ENCODE measurements around the gene RGS3. TPM values are rescaled to one million over a fixed set of nuclear protein-coding genes. Genes with fewer than 3 reads are reported as not detected.

The RGS3 gene
- polyA plus RNA-seq, 3 donors = 41.4 to 49.8 (median 45.1) TPM

- DNase-seq (ENCODE audit: extremely low read depth in 1 of 11, low read depth in 9 of 11, low spot score in 4 of 11) = no peak
These were observed 153.3 kb downstream of the RGS3 start for GRCh38 chr9:113616621-113617496.

DNA sequence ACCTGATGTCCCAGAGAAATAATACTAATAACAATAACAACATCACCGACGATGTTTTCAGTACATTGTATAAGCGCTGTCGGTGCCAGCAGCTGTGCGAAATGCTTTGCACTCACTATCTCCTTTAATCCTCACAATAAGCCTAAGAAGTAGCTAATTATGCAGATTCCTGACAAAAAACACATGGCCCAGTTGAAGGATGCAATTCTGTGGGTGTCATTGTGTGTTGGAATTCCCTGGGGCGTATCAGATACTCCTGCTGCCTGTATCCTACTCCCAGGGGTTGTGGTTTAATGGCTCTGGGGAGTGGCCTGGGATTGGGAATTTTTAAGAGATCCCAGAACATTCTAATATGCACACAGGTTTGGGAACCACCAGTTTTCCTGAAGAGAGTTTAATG is 154.0 kb downstream of the RGS3 start:
- DNase-seq (ENCODE audit: extremely low read depth in 1 of 11, low read depth in 9 of 11, low spot score in 4 of 11) = no peak

- DNase-seq (ENCODE audit: extremely low read depth in 1 of 11, low read depth in 9 of 11, low spot score in 4 of 11) = no peak
These were observed 155.4 kb downstream of the RGS3 start for GRCh38 chr9:113618836-113619490.

GRCh38 chr9:113619491-113620376 is 156.2 kb downstream of the RGS3 start:
- no peak for DNase-seq (ENCODE audit: extremely low read depth in 1 of 11, low read depth in 9 of 11, low spot score in 4 of 11)

DNA sequence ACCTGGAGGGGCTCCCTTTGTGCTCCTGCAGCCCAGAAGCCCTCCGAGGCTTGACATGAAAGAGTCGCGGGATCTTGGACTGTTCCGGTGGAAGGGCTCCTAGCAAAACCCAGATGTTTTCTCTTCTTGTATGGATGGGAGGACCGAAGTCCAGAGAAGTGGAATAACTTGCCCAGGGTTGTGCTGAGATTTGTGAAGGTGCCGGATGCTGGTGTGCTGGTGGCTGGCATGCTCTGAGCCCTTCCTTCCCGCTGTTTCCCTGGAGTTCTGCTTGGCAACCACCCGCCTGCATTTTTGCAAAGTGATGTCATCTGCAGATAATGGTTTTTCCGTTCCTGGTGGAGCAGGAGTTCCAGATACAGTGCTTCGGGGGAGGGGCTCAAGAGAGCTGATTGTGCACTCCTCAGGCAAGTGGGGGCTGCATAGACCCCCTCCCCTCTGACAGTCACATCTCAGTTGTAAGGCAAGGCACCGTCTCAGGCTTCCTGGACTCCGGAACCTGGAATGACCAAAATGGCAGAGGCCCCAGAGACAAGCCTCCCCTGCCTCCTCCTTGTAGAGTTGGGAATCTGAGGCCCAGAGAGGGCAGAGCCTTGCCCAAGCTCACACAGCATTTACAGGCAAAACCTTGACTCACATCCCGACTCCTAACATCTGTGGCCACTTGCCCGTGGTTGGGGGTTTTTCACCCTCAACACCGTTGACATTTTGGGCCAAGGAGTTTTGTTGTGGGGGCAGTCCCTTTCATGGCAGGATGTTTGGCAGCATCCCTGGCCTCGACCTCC is 157.0 kb downstream of the RGS3 start:
- peak in 9 of 11 donors; percentile 69 to 92 (median 82) for DNase-seq (ENCODE audit: extremely low read depth in 1 of 11, low read depth in 9 of 11, low spot score in 4 of 11)

GRCh38 chr9:113621309-113621791 is 157.8 kb downstream of the RGS3 start:
- DNase-seq (ENCODE audit: extremely low read depth in 1 of 11, low read depth in 9 of 11, low spot score in 4 of 11) = peak in 2 of 11 donors; percentile 54 to 63

DNA sequence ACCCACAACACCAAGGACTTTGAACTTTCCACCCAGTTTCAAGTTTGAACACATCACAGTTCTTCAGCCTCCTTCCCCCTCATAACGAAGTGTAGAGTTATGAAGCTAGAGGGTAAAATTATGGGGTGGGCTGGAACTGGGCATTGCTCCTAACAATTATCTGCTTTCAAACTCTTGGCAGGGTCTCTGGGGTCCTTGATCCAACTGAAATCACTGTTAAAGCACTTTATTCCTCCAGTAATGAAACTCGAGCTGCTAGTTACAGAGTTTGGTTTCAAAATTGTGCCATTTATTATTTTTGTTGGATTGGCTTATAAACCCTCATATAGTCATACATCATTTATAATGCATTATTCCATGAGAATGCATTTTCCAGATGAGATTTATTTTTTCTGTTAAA is 158.5 kb downstream of the RGS3 start:
- DNase-seq (ENCODE audit: extremely low read depth in 1 of 11, low read depth in 9 of 11, low spot score in 4 of 11) = no peak

DNA sequence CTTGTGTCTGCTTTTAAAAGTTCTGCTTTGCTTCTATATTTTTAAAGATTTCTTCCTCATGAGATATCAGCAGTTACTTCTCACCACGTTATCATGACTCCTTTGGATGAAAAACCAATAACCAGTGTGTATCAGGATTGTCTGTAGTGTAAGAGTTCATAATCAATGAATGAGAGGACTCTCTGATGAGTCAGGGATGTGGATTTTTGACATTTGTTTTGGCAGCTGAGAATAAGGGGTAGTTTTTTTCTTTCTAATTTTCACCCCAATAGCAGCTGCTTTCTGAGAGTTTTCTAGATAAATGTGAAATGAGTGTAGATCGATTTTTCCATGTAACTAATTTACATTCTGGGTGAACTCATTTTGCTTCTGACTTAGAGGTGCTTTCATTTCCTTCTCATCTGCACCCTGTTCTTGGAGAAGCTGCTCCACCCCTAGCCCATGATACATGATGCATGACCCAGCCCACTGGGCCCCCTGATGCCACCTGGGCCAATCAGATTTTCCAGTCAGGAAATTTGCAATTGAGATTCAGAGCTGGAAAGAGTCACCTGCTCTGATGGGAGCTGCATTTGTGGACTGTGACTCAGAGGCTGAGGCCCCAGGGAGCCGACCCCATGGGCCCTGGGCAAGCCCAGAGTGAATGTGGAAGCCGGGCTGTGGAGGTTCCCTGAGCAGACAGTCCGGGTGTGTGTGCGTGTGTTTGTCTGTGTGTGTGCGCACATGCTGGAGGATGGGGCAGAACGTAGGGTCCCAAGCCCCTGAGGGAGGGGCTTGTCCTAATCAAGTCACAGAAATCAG is 159.3 kb downstream of the RGS3 start:
- peak in 1 of 11 donors; percentile 43 for DNase-seq (ENCODE audit: extremely low read depth in 1 of 11, low read depth in 9 of 11, low spot score in 4 of 11)

GRCh38 chr9:113623851-113624485 is 160.4 kb downstream of the RGS3 start:
- no peak for DNase-seq (ENCODE audit: extremely low read depth in 1 of 11, low read depth in 9 of 11, low spot score in 4 of 11)

GRCh38 chr9:113624721-113625120 is 161.2 kb downstream of the RGS3 start:
- DNase-seq (ENCODE audit: extremely low read depth in 1 of 11, low read depth in 9 of 11, low spot score in 4 of 11) = no peak

- no peak for DNase-seq (ENCODE audit: extremely low read depth in 1 of 11, low read depth in 9 of 11, low spot score in 4 of 11)
These were observed 162.0 kb downstream of the RGS3 start for GRCh38 chr9:113625486-113625885.

DNA sequence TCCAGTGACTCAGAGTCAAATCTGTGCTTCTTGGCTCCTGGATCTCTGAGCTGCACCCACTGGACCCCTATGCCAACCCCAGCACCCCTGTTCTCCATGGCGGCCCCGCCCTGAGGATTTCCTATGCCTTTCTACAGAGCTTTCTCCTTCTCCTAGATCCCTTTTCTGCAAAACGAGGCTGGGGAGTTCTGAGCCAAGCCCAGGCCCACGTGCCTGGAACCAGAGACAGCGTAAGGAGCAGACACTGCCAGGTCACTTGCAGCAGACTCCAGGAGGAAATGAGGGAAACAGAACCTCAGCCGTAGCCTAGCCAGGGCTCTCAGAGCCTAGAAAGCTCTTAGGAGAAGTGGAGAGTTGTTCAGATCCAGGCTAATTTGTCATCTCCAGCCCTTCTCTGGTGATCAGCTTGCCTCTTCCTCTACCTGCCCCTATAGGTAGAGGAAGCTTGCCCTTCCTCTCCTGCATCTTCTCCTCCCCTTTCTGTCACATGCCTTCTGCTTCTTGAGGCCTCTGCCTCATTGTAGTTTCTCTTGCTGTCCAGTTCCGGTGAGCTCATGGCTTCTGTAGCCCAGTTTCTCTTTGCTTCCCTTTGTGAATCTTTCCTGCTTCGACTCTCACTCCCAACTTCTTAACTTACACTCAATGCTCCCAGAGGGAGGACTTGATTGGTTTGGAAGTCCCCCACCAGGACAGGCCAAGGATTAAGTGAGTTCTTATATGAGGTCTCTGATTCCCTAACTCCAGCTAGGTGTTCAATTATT is 163.4 kb downstream of the RGS3 start:
- no peak for DNase-seq (ENCODE audit: extremely low read depth in 1 of 11, low read depth in 9 of 11, low spot score in 4 of 11)

DNA sequence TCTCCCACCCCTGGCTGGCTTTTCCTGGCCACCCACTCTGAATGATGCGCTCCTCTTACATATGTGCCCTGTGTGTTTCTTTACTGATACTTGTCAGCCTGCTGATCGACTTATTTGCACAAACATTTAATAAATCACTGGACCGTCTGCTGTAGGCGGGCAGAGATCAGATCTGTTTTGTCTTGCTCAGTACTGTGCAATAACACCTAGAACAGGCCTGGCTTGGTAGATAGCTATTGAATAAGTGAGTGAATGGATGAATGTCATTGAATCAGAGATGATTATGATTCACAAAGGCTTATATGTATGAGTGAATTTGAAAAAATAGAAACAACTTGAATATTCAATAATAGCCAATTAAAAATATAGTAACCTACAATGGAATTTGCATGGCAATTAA is 165.1 kb downstream of the RGS3 start:
- DNase-seq (ENCODE audit: extremely low read depth in 1 of 11, low read depth in 9 of 11, low spot score in 4 of 11) = no peak

DNA sequence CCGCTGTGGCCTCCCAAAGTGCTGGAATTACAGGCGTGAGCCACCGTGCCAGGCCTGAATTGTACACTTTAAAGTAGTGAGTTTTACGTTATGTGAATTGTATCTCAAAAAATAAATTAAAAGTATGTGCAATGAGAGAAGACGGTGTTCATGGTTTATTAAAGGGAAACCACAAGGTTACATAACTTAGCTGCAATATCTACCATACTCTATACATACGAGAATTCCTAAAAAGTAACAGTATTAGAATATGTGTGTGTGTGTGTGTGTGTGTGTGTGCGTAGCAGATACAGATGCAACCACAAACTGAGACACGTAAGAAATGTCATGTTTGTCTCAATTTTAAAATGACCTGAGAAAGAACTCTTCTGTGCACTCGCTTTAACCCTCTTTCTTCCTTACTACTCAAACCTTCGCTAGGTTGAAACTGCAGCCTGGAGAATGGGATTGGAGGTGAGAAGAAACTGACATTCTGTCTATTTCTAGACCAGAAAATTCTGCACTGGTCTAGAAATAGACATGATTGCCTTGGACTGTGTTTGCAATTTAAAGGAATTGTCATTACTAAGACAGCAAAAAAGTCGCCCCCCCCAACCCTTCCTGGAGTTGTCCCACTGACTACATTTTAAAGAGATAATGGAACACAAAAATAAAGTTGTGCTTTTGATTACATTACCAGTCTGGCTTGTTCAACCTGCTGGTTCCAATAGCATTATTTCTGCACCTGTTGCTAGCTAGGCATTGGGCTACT is 167.0 kb downstream of the RGS3 start:
- no peak for DNase-seq (ENCODE audit: extremely low read depth in 1 of 11, low read depth in 9 of 11, low spot score in 4 of 11)

- no peak for DNase-seq (ENCODE audit: extremely low read depth in 1 of 11, low read depth in 9 of 11, low spot score in 4 of 11)
These were observed 167.7 kb downstream of the RGS3 start for GRCh38 chr9:113631137-113631765.
